HG02852 (cell line): ENCODE measurements around the gene CEP350.
"Not testable (repeated sequence)": the region's sequence is repeated elsewhere in the genome, so short reads cannot be mapped to it uniquely, and the experiment has no call there.

ENCODE experiments used
- ATAC-seq: cut with Tn5 transposase; IDR thresholded peaks from one replicate; pipeline ENCODE4 v1.9.1; 2021; ENCODE audit warnings: mild to moderate bottlenecking, moderate library complexity; ENCODE audit not compliant: unreplicated experiment

Gene CEP350

GRCh38 chr1:180112984-180113647 is 158.5 kb downstream of the CEP350 start:
- ATAC-seq = no peak

- ATAC-seq = no peak
Observed at GRCh38 chr1:180114396-180114945, 159.9 kb downstream of the CEP350 start.

GRCh38 chr1:180116964-180117763 is 162.6 kb downstream of the CEP350 start:
- no peak for ATAC-seq

GRCh38 chr1:180117764-180118116 is 163.1 kb downstream of the CEP350 start:
- ATAC-seq = no peak

GRCh38 chr1:180119837-180120236 is 165.2 kb downstream of the CEP350 start:
- ATAC-seq = no peak

- ATAC-seq = no peak
Observed at GRCh38 chr1:180123463-180123936, 168.9 kb downstream of the CEP350 start.

- ATAC-seq = no peak
Observed at GRCh38 chr1:180130651-180131050, 176.0 kb downstream of the CEP350 start.

- no peak for ATAC-seq
Observed at GRCh38 chr1:180131510-180131909, 176.9 kb downstream of the CEP350 start.

- ATAC-seq = no peak
Observed at GRCh38 chr1:180133193-180133592, 178.6 kb downstream of the CEP350 start.

- ATAC-seq = not testable (repeated sequence)
Observed at GRCh38 chr1:180133688-180134087, 179.1 kb downstream of the CEP350 start.

- ATAC-seq = no peak
Observed at GRCh38 chr1:180135535-180135934, 180.9 kb downstream of the CEP350 start.

GRCh38 chr1:180136331-180136967 is 181.8 kb downstream of the CEP350 start:
- no peak for ATAC-seq

- ATAC-seq = no peak
Observed at GRCh38 chr1:180136968-180137356, 182.4 kb downstream of the CEP350 start.

- no peak for ATAC-seq
Observed at GRCh38 chr1:180137776-180138175, 183.2 kb downstream of the CEP350 start.

GRCh38 chr1:180141381-180141934 is 186.8 kb downstream of the CEP350 start:
- no peak for ATAC-seq

GRCh38 chr1:180143359-180143758 is 188.7 kb downstream of the CEP350 start:
- ATAC-seq = no peak

GRCh38 chr1:180144659-180145357 is 190.2 kb downstream of the CEP350 start:
- no peak for ATAC-seq

GRCh38 chr1:180145446-180145845 is 190.8 kb downstream of the CEP350 start:
- no peak for ATAC-seq

- no peak for ATAC-seq
Observed at GRCh38 chr1:180150982-180151381, 196.4 kb downstream of the CEP350 start.

GRCh38 chr1:180151508-180151907 is 196.9 kb downstream of the CEP350 start:
- ATAC-seq = no peak

- no peak for ATAC-seq
Observed at GRCh38 chr1:180152588-180152987, 198.0 kb downstream of the CEP350 start.
